K562 (cell line): Measurements from ENCODE around the gene FXYD3. TPM values are rescaled to one million over a fixed set of nuclear protein-coding genes. Genes with fewer than 3 reads are reported as not detected.

Experiments
- BHLHE40 ChIP-seq: IDR thresholded peaks from 2 replicates; pipeline ENCODE4 v1.6.1; 2011; ENCODE audit warnings: low read length, improper control_type of control experiment
- CXXC5 ChIP-seq: fragments of 250-450 bp; sonication (Bioruptor Pico); IDR thresholded peaks from 2 replicates; pipeline ENCODE4 v1.8.0; 2022; ENCODE audit warnings: inconsistent platforms, mild to moderate bottlenecking, moderate library complexity
- FOXO4 ChIP-seq: fragments of 450-650 bp; formaldehyde crosslinking; IDR thresholded peaks from 2 replicates; pipeline ENCODE4 v1.4.0; 2020; ENCODE audit warnings: mild to moderate bottlenecking, moderate library complexity
- FOXP4 ChIP-seq: sonication (generic); formaldehyde crosslinking; IDR thresholded peaks from 2 replicates; pipeline ENCODE4 v1.8.0; 2022; ENCODE audit warnings: mild to moderate bottlenecking, missing genetic modification reagents, borderline replicate concordance
- HBP1 ChIP-seq: fragments of 450-650 bp; formaldehyde crosslinking; IDR thresholded peaks from 2 replicates; pipeline ENCODE4 v1.4.0; 2022; ENCODE audit warnings: missing genetic modification characterization
- NFIC ChIP-seq: fragments of 450-650 bp; IDR thresholded peaks from 2 replicates; pipeline ENCODE4 v1.6.1; 2017; ENCODE audit warnings: mild to moderate bottlenecking, inconsistent platforms
- PHB2 ChIP-seq: fragments of 450-650 bp; IDR thresholded peaks from 2 replicates; pipeline ENCODE4 v1.6.1; 2017; ENCODE audit warnings: low read depth
- PHF20 ChIP-seq: fragments of 450-650 bp; IDR thresholded peaks from 2 replicates; pipeline ENCODE4 v1.6.1; 2018; ENCODE audit not compliant: partially characterized antibody
- SRF ChIP-seq, 2 experiments: fragments of 250-450, 450-650 bp in 1 of 2; sonication (Bioruptor Pico) in 1 of 2; sonication (generic) in 1 of 2; formaldehyde crosslinking; IDR thresholded peaks; 2 replicates each; pipeline versions ENCODE4 v1.5.0 to v1.5.1; 2020 to 2022; ENCODE audit warnings: mild to moderate bottlenecking in 1 of 2, missing genetic modification reagents in 1 of 2
- TEAD1 ChIP-seq, 2 experiments: fragments of 450-650 bp in 1 of 2; sonication (generic) in 1 of 2; formaldehyde crosslinking; IDR thresholded peaks; 2 replicates each; pipeline versions ENCODE4 v1.4.0 to v1.8.0; 2020 to 2022; ENCODE audit warnings: mild to moderate bottlenecking in 2 of 2, missing genetic modification reagents in 1 of 2
- ZBTB33 ChIP-seq: sonication (generic); formaldehyde crosslinking; IDR thresholded peaks from 2 replicates; pipeline ENCODE4 v1.8.1; 2023; ENCODE audit warnings: mild to moderate bottlenecking, missing genetic modification reagents
- ZFX ChIP-seq: sonication (generic); formaldehyde crosslinking; IDR thresholded peaks from 2 replicates; pipeline ENCODE4 v1.8.0; 2022; ENCODE audit warnings: mild to moderate bottlenecking, missing genetic modification reagents, moderate library complexity
- polyA plus RNA-seq, 8 experiments: library from polyadenylated mRNA; depleted of rRNA in 4 of 8; stranded (reverse) in 5 of 8; unstranded in 3 of 8; fragments of >200 nt; fragmentation: Nextera tagmentation in 2 of 8; fragmentation: Illumina TruSeq in 1 of 8; extraction: Ambion mirVana in 2 of 8; extraction: Trizol in 1 of 8; gene quantifications; 2 replicates each; pipeline versions ENCODE4 v1.2.1 to v1.2.3, GENCODE V29; 2011 to 2014; ENCODE audit warnings: inconsistent platforms in 1 of 8, missing spikeins in 1 of 8
- total RNA-seq, 7 experiments: library from RNA; depleted of rRNA in 6 of 7; stranded (reverse); fragments of >200 nt in 6 of 7; fragmentation: Illumina TruSeq in 2 of 7; extraction: Trizol in 2 of 7; gene quantifications; 2 replicates each; pipeline versions ENCODE4 v1.2.1 to v1.2.3, GENCODE V29; 2011 to 2021; ENCODE audit warnings: low replicate concordance in 1 of 7

The FXYD3 gene
- total and polyA plus RNA-seq, 9 of the 15 experiments (the other 6 are each of a cell fraction or from before 2014, with no cell fraction given), result 0.24 TPM; not detected in 8

GRCh38 chr19:35124098-35125060 lies 8.8 kb downstream of the FXYD3 start (continued):
- TF ChIP-seq SRF (CRISPR knock-in tag; IDR thresholded peaks at IDR 0.05), result peak in 1 of 2 experiments; percentile 40; a peak in 2 of 4 replicates
- TF ChIP-seq ZFX (CRISPR knock-in tag), result peak; percentile 91
- TF ChIP-seq FOXP4, result no peak
- TF ChIP-seq PHF20, result peak; percentile 87
- TF ChIP-seq ZBTB33 (CRISPR knock-in tag), result peak; percentile 43; the same call in 1 of the 2 replicates
- TF ChIP-seq CXXC5 (CRISPR knock-in tag), result peak; percentile 48; the same call in 1 of the 2 replicates
- peak in 1 of 2 experiments; percentile 55; a peak in 1 of 4 replicates for TF ChIP-seq TEAD1 (CRISPR knock-in tag; IDR thresholded peaks at IDR 0.05)
- no peak for TF ChIP-seq FOXO4 (CRISPR knock-in tag)
- TF ChIP-seq BHLHE40, result peak; percentile 79
- TF ChIP-seq PHB2, result no peak
- no peak for TF ChIP-seq HBP1 (CRISPR knock-in tag)
- peak; percentile 90 for TF ChIP-seq NFIC
